Fibroblast of the aortic adventitia (primary cell): ENCODE measurements around the gene FPGS. TPM values are rescaled to one million over a fixed set of nuclear protein-coding genes. Genes with fewer than 3 reads are reported as not detected.

Experiments used
- DNase-seq: peaks from one replicate; pipeline ENCODE4 v3.0.0-alpha.2; 2010; ENCODE audit warnings: low read depth
- H3K4me3 ChIP-seq: 2 replicates; pipeline ENCODE4 v1.5.1; 2011; ENCODE audit warnings: low read depth, mild to moderate bottlenecking, control low read depth, low read length, moderate library complexity
- small RNA-seq: library from RNA; depleted of rRNA; stranded (forward); fragments of <200 nt; gene quantifications from one replicate; pipeline ENCODE3, GENCODE V24; 2012
- total RNA-seq: library from RNA; depleted of rRNA; stranded (reverse); fragments of >200 nt; gene quantifications from 2 replicates; pipeline ENCODE4 v1.2.3, GENCODE V29; 2012; ENCODE audit warnings: low replicate concordance
- TF ChIP-seq, protein P1 (sequence below): IDR thresholded peaks from 2 replicates; pipeline ENCODE4 v1.5.1; 2011; ENCODE audit warnings: mild to moderate bottlenecking, low read length, control low read depth, inconsistent platforms; ENCODE audit not compliant: insufficient read depth

Gene FPGS
- total RNA-seq, 1 donor, result 61.5 TPM

DNA sequence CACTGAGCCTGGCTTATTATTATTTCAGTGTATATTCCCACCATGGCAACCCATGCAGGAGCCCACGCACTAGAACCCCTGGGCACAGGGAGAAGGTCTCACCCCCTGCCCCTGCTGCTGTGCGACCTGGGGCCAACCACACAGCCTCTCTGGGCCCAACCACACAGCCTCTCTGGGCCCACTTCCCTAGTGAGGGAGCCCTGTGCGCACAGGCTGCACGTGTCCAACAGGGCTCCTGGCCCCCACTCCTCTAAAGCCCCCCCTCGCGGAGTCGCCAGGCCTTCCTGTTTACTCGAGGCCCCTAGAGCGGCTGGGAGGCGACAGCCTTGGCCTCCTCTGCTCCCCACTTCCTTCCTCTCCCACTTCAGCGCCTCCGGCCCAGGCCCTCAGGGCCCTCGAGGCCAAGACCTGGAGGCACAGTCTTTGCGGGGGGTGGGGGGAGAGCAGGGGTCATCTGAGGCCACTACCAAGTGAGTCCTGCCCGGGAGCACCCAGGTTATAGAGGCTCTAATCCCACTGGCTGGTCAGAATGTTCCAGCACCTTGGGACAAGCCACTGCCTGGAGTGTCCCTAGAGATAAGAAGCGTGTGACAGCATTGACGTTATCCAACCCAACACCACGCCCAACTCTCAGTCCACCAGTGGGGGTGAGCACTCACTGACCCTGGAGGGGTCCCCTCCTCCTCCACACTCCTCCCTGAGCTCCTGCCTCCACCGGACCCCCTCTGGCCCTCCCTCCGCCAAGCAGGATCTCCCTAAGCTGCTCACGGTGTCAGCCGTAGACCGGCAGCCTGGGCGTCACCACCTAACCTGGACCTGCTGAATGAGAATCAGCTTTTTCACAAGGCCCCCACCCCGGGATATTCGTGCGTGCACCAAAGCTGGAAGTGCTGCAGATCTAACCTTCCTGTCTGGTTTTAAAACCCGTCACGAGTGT, 59.7 kb downstream of the FPGS start:
- no peak for DNase-seq

DNA sequence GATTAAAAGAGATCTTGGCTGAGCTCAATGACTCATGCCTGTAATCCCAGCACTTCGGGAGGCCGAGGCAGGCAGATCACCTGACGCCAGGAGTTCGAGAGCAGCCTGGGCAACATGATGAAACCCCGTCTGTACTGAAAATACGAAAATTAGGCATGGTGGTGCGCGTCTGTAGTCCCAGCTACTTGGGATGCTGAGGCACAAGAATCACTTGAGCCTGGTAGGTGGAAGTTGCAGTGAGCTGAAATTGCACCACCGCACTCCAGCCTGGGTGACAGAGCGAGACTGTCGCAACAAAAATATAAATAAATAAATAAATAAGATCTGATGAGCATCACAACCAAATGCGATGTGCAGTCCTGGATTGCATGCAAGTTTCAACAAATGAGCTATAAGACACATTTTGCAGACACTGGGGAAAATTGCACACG, 60.5 kb downstream of the FPGS start:
- H3K4me3 ChIP-seq, result no peak overlapping the region
- TF ChIP-seq, protein P1, sequence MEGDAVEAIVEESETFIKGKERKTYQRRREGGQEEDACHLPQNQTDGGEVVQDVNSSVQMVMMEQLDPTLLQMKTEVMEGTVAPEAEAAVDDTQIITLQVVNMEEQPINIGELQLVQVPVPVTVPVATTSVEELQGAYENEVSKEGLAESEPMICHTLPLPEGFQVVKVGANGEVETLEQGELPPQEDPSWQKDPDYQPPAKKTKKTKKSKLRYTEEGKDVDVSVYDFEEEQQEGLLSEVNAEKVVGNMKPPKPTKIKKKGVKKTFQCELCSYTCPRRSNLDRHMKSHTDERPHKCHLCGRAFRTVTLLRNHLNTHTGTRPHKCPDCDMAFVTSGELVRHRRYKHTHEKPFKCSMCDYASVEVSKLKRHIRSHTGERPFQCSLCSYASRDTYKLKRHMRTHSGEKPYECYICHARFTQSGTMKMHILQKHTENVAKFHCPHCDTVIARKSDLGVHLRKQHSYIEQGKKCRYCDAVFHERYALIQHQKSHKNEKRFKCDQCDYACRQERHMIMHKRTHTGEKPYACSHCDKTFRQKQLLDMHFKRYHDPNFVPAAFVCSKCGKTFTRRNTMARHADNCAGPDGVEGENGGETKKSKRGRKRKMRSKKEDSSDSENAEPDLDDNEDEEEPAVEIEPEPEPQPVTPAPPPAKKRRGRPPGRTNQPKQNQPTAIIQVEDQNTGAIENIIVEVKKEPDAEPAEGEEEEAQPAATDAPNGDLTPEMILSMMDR, result no peak
- DNase-seq, result no peak

More for the DNA sequence above, 59.7 kb downstream of the FPGS start:
- TF ChIP-seq, protein P1, result no peak
- no peak overlapping the region for H3K4me3 ChIP-seq

Small RNAs within 50 kb of the gene (small RNA-seq; reads per million reads assigned to genes)
- not detected for gene RF00019
- not detected for gene RNA5SP296

Other genes starting within 250 kb of the FPGS start
- 25.5 and 40.6 TPM in 2 replicates for gene STXBP1, start 190.6 kb upstream of the FPGS start, total RNA-seq
- 0.09 TPM in 1 of 2 replicates, not detected in the other for gene CFAP157, start 95.9 kb upstream of the FPGS start, total RNA-seq
- 13.2 and 17.2 TPM in 2 replicates for gene PTRH1, start 87.2 kb upstream of the FPGS start, total RNA-seq
- not detected in 2 replicates for gene TTC16, start 86.8 kb upstream of the FPGS start, total RNA-seq
- 1.2 and 4.8 TPM in 2 replicates for gene TOR2A, start 67.6 kb upstream of the FPGS start, total RNA-seq
- gene SH2D3C, start 24.2 kb upstream of the FPGS start, total RNA-seq, result 0.18 and 6.0 TPM in 2 replicates
- gene CDK9, start 16.8 kb upstream of the FPGS start, total RNA-seq, result 25.4 and 51.5 TPM in 2 replicates
- 15.8 and 62.0 TPM in 2 replicates for gene ENG, start 51.8 kb downstream of the FPGS start, total RNA-seq
- gene AK1, start 74.8 kb downstream of the FPGS start, total RNA-seq, result 75.6 and 121 TPM in 2 replicates
- gene ST6GALNAC6, start 96.7 kb downstream of the FPGS start, total RNA-seq, result 26.5 and 85.0 TPM in 2 replicates
- gene ST6GALNAC4, start 114.2 kb downstream of the FPGS start, total RNA-seq, result 24.4 and 37.1 TPM in 2 replicates
- gene PIP5KL1, start 127.9 kb downstream of the FPGS start, total RNA-seq, result 1.6 and 2.6 TPM in 2 replicates
- gene DPM2, start 135.0 kb downstream of the FPGS start, total RNA-seq, result 7.0 and 19.9 TPM in 2 replicates
- gene EEIG1, start 178.1 kb downstream of the FPGS start, total RNA-seq, result 32.4 and 50.3 TPM in 2 replicates